Measurements from ENCODE around the gene ATP6V1A.

GRCh38 chr3:113721636-113722035 is 25.2 kb upstream of the ATP6V1A start:
- no peak for TF ChIP-seq CTCF (IDR thresholded peaks at IDR 0.05)
- TF ChIP-seq POLR2A (IDR thresholded peaks at IDR 0.05): no peak
